Heart left ventricle (tissue), 16 donors: ENCODE results near the gene NUCB1. TPM values are rescaled to one million over a fixed set of nuclear protein-coding genes. Genes with fewer than 3 reads are reported as not detected.

Experiments
- ATAC-seq, 4 donors: fragments of 200-7000 bp; cut with Tn5 transposase; one replicate each; pipeline ENCODE4 v1.9.1; 2020 to 2022; ENCODE audit warnings: moderate library complexity in 4 of 4, mild to moderate bottlenecking in 3 of 4, moderate number of reproducible peaks in 1 of 4
- DNase-seq, 5 donors: peaks; one replicate each; pipeline ENCODE4 v3.0.0-alpha.2; 2020
- H3K27ac ChIP-seq, 12 donors: fragments of 200-600 bp; sonication (generic) in 4 of 12; one replicate each; pipeline versions ENCODE4 v1.5.0 to v1.8.0; 2016 to 2022; ENCODE audit warnings: mild to moderate bottlenecking in 2 of 12
- H3K27me3 ChIP-seq, 9 donors: fragments of 200-600 bp; sonication (generic) in 2 of 9; one replicate each; pipeline versions ENCODE4 v1.5.1 to v1.8.0; 2016 to 2022; ENCODE audit warnings: mild to moderate bottlenecking in 3 of 9
- H3K36me3 ChIP-seq, 9 donors: fragments of 200-600 bp; sonication (generic) in 2 of 9; one replicate each; pipeline versions ENCODE4 v1.5.0 to v1.8.0; 2018 to 2022; ENCODE audit warnings: mild to moderate bottlenecking in 2 of 9
- H3K4me1 ChIP-seq, 12 donors: fragments of 200-600 bp; sonication (generic) in 4 of 12; one replicate each; pipeline versions ENCODE4 v1.5.0 to v1.8.0; 2016 to 2022; ENCODE audit warnings: mild to moderate bottlenecking in 3 of 12
- H3K4me3 ChIP-seq, 12 donors: fragments of 200-600 bp; sonication (generic) in 4 of 12; one replicate each; pipeline versions ENCODE4 v1.5.0 to v1.8.0; 2017 to 2022; ENCODE audit warnings: mild to moderate bottlenecking in 9 of 12, moderate library complexity in 4 of 12
- H3K9me3 ChIP-seq, 12 donors: fragments of 200-600 bp; sonication (generic) in 4 of 12; one replicate each; pipeline versions ENCODE4 v1.5.0 to v1.8.0; 2016 to 2022; ENCODE audit warnings: mild to moderate bottlenecking in 1 of 12
- POLR2A ChIP-seq, 2 donors: fragments of 450-650 bp; IDR thresholded peaks; one replicate each; pipeline ENCODE4 v1.6.1; 2017; ENCODE audit warnings: antibody characterized with exemption in 2 of 2, mild to moderate bottlenecking in 2 of 2, moderate library complexity in 2 of 2
- WGBS, 4 donors: extraction: QIAGEN DNeasy Blood & Tissue Kit in 2 of 4; methylation state at CpG; one replicate each; pipeline versions ENCODE4 v1.1.5 to v1.1.7; 2013 to 2018; 5-methylcytosine and 5-hydroxymethylcytosine counted together
- intact Hi-C, 10 donors: fragments of 100-400 bp; cut with DNase I; formaldehyde crosslinking; loops; one replicate each; pipeline versions ENCODE4 v1.11.1 to v1.14.2; 2022
- long read RNA-seq, 3 donors: library from polyadenylated mRNA; unstranded; transcript quantifications; one replicate each; pipeline ENCODE4 v2.0.0, GENCODE V29; 2020 to 2021
- polyA plus RNA-seq, 2 donors: library from polyadenylated mRNA; stranded (reverse); fragments of 200-250 nt; gene quantifications; one replicate each; pipeline ENCODE4 v1.2.3, GENCODE V29; 2013
- total RNA-seq, 9 donors: library from RNA; depleted of rRNA in 2 of 9; stranded (reverse); fragments of >200 nt in 2 of 9; fragmentation: NEBNext Ultra II Directional in 3 of 9; extraction: Animal tissue kit (Norgen Biotek cat#: 25700) in 3 of 9; gene quantifications; one replicate each; pipeline versions ENCODE4 v1.1.0 to v1.2.4, GENCODE V29; 2016 to 2023
- TF ChIP-seq, protein P1 (sequence below), 12 donors: fragments of 200-600 bp; sonication (generic) in 4 of 12; IDR thresholded peaks; one replicate each; pipeline versions ENCODE4 v1.5.0 to v1.8.0; 2018 to 2022; ENCODE audit warnings: antibody characterized with exemption in 12 of 12, mild to moderate bottlenecking in 5 of 12
- donor health status: ischemic (EF 13 %, LVEDD 7.1; RV severe dilation, severe dysfunction).
- donor health status: healthy with polysubstance abuse.
- donor health status: DM: no; HTN: yes; CAD: no.
- donor health status: DM: no; HTN: no; CAD: no.
- donor health status: ischemic (EF 25% LVEDD 6.9; RV normal size, moderate dysfunction).
- donor health status: ischemic (EF 25% LVEDD 5.7; RV mildly dilated, moderate dysfunction).
- donor health status: healthy.
- donor health status: DM: yes; HTN: yes; CAD: no.
- donor health status: ischemic (EF 35%, LVEDD 5.7; RV mildly dilated, moderate dysfunction).
- donor health status: nonischemic (EF 11% LVEDD 7.7; RV severe dilation, severe dysfunction).
- donor health status: DM: yes; HTN: yes; CAD: no.
- donor health status: PGD.
- donor health status: ischemic (EF 29% LVEDD 5.4; RV normal size, mild dysfunction).
- donor health status: nonischemic (EF 23%, LVEDD 6.1; RV moderate dilation, normal function).

NUCB1 gene
- total RNA-seq (100 to 1,000 TPM; 200 to 428 (median 286) TPM), polyA plus RNA-seq (100 to 1,000 TPM; 179 to 384 TPM)
- long read RNA-seq, donor 1, transcript NUCB1-201 (13 exons, 2,668 nt), result major isoform, 471 of 650 reads
- long read RNA-seq, donor 1, partial matches to known transcripts, result 139 of 650 reads
- long read RNA-seq, donor 1, other reads (novel, unspliced or antisense), result 37 of 650 reads
- long read RNA-seq, donor 2, transcript NUCB1-201 (13 exons, 2,668 nt), result major isoform, 1,776 of 2,216 reads
- long read RNA-seq, donor 2, partial matches to known transcripts, result 366 of 2,216 reads
- long read RNA-seq, donor 2, other reads (novel, unspliced or antisense), result 73 of 2,216 reads
- long read RNA-seq, donor 3, transcript NUCB1-201 (13 exons, 2,668 nt), result major isoform, 275 of 392 reads
- long read RNA-seq, donor 3, partial matches to known transcripts, result 100 of 392 reads
- long read RNA-seq, donor 3, other reads (novel, unspliced or antisense), result 17 of 392 reads

GRCh38 chr19:48899781-48900476 is at the start of gene NUCB1:
TSS of gene NUCB1 (plus strand) at chr19:48900312. CDS start at chr19:48900797, 485 bp downstream.
- 6 to 8% (median 7%) methylated on average over 34 of the region's 34 CpGs for WGBS, 4 donors
- H3K27me3 ChIP-seq, result peaks cover 0 to 13% (median 0%) of the 10 kb centered on the region in 9 donors
- DNase-seq (peak; percentile 98 to 99 (median 99)), ATAC-seq (peak; percentile 97 to 98 (median 98))
- peak within 1 kb of the TSS; percentile 69 to 98 (median 92) for H3K4me3 ChIP-seq
- no peaks in the 10 kb centered on the region for H3K9me3 ChIP-seq
- H3K4me1 ChIP-seq, result peaks cover 2 to 53% (median 34%) of the 10 kb centered on the region in 12 donors
- intact Hi-C loops, result loop anchor here in 6 of 10 donors (2.0 to 10.0 kb wide), 6 partner anchors 25 to 65 kb away; partner anchors contain the start of genes BAX (in 3 of the 6), PPP1R15A (in 3 of the 6) and FTL (in 2 of the 6)
- peaks cover 0 to 27% (median 12%) of the 10 kb centered on the region in 9 donors for H3K36me3 ChIP-seq
- H3K27ac ChIP-seq, result peak within 1 kb of the TSS; percentile 77 to 98 (median 94)
- peak in 1 of 2 donors; percentile 84 for TF ChIP-seq POLR2A (IDR thresholded peaks at IDR 0.05)
- TF ChIP-seq, protein P1, sequence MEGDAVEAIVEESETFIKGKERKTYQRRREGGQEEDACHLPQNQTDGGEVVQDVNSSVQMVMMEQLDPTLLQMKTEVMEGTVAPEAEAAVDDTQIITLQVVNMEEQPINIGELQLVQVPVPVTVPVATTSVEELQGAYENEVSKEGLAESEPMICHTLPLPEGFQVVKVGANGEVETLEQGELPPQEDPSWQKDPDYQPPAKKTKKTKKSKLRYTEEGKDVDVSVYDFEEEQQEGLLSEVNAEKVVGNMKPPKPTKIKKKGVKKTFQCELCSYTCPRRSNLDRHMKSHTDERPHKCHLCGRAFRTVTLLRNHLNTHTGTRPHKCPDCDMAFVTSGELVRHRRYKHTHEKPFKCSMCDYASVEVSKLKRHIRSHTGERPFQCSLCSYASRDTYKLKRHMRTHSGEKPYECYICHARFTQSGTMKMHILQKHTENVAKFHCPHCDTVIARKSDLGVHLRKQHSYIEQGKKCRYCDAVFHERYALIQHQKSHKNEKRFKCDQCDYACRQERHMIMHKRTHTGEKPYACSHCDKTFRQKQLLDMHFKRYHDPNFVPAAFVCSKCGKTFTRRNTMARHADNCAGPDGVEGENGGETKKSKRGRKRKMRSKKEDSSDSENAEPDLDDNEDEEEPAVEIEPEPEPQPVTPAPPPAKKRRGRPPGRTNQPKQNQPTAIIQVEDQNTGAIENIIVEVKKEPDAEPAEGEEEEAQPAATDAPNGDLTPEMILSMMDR (IDR thresholded peaks at IDR 0.05), result peak; percentile 2 to 50 (median 23)

- DNase-seq (no peak), ATAC-seq (no peak)
- 89 to 95% (median 92%) methylated on average over 4 of the region's 4 CpGs for WGBS, 4 donors
- H3K4me1 ChIP-seq, result no peaks in the 10 kb centered on the region
- peaks cover 0 to 22% (median 4%) of the 10 kb centered on the region in 9 donors for H3K36me3 ChIP-seq
- H3K4me3 ChIP-seq, result no peak overlapping the region
- H3K9me3 ChIP-seq, result no peaks in the 10 kb centered on the region
- no peak overlapping the region for H3K27ac ChIP-seq
- intact Hi-C loops, result no loop called here
- no peaks in the 10 kb centered on the region for H3K27me3 ChIP-seq
- TF ChIP-seq, protein P1 (IDR thresholded peaks at IDR 0.05), result no peak
- TF ChIP-seq POLR2A (IDR thresholded peaks at IDR 0.05), result no peak
Observed at GRCh38 chr19:48852292-48852691, 47.8 kb upstream of the NUCB1 start.

- no peaks in the 10 kb centered on the region for H3K9me3 ChIP-seq
- TF ChIP-seq, protein P1 (IDR thresholded peaks at IDR 0.05), result no peak
- TF ChIP-seq POLR2A (IDR thresholded peaks at IDR 0.05), result no peak
- H3K4me3 ChIP-seq, result no peak overlapping the region
- WGBS, 4 donors, result 89 to 94% (median 89%) methylated on average over 8 of the region's 8 CpGs
- H3K4me1 ChIP-seq, result peaks cover 0 to 8% (median 0%) of the 10 kb centered on the region in 12 donors
- no peak overlapping the region for H3K27ac ChIP-seq
- H3K27me3 ChIP-seq, result no peaks in the 10 kb centered on the region
- peaks cover 0 to 16% (median 0%) of the 10 kb centered on the region in 9 donors for H3K36me3 ChIP-seq
- ATAC-seq (no peak), DNase-seq (no peak)
- intact Hi-C loops, result no loop called here
Observed at GRCh38 chr19:48853483-48853882, 46.6 kb upstream of the NUCB1 start.

- Histone ChIP-seq H3K27me3 (no peaks in the 10 kb centered on the region), H3K9me3 (no peaks in the 10 kb centered on the region), H3K4me3 (no peak overlapping the region), H3K4me1 (peaks cover 0 to 8% (median 0%) of the 10 kb centered on the region in 12 donors), H3K27ac (no peak overlapping the region), H3K36me3 (peaks cover 0 to 16% (median 0%) of the 10 kb centered on the region in 9 donors)
- no peak for TF ChIP-seq POLR2A (IDR thresholded peaks at IDR 0.05)
- intact Hi-C loops, result no loop called here
- DNase-seq (no peak), ATAC-seq (no peak)
- 82 to 89% (median 88%) methylated on average over 7 of the region's 7 CpGs for WGBS, 4 donors
Observed at GRCh38 chr19:48854103-48854502, 46.0 kb upstream of the NUCB1 start.
